HG02571 (cell line): ENCODE measurements around the gene RPS19.
"Not testable (repeated sequence)": the region's sequence is repeated elsewhere in the genome, so short reads cannot be mapped to it uniquely, and the experiment has no call there.

Experiments
- ATAC-seq: cut with Tn5 transposase; IDR thresholded peaks from one replicate; pipeline ENCODE4 v1.9.1; 2021; ENCODE audit warnings: mild to moderate bottlenecking, moderate library complexity; ENCODE audit not compliant: unreplicated experiment

The RPS19 gene

DNA sequence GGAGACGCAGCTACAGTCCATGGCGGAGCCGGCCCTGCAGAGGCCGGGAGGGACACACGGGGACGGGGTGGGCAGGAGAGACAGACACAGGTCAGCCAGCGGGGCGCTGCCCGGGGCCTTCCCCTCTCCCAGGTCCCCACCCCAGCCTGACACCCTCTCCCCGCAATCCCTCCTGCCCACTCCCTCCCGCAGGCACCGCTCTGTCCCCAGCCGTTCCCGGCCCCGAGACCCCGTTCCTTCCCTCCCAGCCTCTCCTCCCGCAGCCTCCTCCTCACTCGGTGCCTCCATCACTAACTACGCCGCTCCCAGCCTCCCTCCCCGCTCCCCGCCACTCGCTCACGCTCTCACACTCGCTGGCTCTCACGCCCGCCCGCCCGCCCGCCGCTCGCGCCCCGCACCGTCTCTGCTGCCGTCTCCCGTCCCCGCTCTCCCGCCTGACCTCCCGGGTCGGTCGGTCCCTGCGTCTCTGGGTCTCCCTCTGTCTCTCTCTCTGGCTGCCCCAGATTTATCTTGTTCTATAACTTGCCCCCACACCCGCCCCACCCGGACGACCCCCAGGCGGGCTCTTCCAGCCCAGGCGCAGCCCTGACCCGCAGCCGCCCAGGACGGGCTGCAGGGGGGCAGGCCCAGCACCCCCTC is 53.0 kb downstream of the RPS19 start:
- no peak for ATAC-seq

DNA sequence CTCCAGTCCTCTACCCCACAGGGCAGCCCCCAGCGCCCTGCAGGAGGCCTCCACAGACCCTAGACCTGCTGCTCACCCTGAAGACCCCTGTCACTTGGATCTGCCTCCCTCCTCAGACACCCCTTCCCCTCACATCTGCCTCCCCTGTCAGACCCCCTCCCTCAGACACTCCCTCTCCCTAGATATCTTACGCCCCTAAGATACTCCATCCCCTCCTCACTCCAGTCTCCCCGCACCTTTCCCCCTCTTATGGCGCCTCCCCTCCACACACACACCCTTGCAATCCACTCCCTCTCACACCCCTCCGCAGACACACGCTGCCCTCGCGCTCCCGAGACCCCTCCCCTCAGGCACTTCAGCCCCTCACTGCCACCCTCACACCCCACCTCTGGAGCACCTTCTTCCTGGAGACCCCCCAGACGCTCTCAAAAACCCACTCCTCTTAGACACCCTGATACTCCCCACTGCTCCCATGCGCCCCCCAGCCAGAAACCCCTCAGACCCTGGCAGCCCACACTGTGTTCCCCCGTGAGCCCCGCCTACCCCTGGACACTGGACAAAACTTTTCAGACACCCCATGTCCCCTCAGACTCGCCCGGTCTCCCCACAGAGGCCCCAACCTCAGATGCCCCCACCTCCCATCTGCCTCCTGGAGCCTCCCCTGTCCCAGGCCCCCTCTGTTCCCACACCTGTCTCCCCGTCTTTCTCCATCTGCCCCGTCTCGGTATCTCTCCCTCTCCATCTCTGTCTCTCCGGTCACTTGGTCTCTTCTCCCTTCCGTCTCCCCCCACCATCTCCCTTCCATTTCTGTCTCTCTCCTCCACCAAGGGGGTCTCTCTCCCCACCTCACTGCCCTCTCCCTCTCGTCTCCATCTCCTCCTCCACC is 53.7 kb downstream of the RPS19 start:
- ATAC-seq = no peak

DNA sequence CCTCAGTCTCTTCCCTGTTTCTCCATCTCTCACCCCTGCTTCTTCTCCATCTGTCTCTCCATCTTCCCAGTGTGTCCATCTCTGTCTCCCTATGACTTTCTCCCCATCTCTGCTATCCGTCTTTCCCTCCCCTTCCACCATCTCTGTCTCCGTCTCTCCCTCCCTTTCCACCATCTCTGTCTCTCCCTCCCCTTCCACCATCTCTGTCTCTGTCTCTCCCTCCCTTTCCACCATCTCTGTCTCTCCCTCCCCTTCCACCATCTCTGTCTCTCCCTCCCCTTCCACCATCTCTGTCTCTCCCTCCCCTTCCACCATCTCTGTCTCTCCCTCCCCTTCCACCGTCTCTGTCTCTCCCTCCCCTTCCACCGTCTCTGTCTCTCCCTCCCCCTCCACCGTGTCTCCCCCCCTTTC is 54.4 kb downstream of the RPS19 start:
- ATAC-seq = not testable (repeated sequence)

DNA sequence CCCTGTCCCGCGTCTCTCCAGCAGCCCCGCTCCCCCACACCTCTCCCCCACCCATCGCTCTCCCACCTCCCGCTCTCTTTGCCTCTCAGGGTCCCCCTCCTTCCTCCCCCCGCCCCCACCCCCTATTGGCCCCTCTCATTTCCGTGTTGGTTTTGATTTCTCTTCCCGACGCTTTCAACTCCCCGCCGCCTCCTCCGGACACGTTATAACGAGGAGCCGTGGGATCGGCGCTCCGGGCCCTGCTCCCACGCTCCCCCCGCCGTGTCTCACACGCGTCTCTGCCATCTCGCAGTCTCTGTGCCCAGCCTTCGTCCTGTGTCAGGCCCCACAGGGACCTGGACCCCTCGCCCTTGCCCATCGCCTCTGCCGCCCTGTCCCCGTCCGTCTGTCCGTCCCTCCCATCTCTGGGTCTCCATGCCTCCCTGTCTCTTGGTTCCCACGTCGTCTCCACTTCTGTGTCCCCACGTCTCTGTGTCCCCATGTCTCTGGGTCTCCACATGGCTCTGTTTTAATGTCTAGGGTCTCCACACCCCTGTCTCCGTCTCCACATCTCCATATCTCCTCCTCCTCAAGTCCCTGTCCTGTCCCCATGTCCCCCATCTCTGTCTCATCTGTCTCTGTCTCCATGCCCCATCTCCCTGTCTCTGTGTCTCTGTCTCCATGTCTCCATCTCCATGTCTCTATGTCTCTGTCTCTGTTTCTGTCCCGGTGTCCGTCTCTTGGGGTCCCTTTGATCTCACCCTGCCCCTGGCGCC is 55.1 kb downstream of the RPS19 start:
- ATAC-seq = no peak

DNA sequence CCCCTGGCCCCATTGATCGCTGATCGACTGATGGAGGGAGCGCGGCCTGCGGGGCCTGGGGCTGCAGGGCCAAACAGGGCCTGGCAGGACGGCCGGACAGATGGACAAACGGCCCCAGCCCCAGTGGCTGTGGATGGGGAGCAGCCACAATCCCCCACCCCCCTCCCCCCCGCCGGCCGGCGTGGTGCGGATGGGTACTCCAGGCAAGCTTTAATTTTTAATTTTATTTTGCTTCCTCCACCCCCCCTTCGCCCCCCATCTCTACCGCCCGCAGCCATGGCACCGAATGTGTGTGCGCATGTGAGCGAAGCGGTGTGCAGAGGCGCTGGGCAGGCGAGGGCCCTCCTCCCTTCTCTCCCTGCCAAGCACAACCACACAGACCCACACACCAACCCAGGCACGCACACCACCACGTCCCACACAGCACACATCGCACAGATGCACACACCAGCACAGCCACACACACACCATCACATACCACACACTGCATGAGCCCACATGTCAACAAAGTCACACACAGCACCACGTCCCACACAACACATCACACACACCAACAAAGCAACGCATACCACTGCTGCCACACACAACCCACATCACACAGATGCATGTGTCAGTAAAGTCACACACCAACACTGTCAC is 55.8 kb downstream of the RPS19 start:
- no peak for ATAC-seq

DNA sequence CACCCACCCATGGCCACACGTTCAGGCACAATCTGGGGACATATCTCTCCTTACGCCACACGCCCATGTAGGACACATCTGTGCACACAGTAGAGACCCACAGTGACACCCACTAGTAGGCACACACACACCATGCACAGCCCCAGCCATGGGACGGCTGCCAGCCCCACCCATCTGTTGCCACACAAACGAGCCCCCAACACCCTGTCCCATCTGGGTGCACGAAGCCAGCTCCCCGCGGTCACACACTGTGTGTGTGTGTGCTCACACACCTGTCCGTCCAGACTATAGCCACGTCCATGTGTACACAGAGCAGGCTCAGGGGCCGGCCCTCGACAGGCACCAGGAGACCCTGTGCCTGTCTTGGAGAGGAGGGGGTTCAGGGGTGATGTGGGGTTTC is 57.6 kb downstream of the RPS19 start:
- ATAC-seq = no peak

DNA sequence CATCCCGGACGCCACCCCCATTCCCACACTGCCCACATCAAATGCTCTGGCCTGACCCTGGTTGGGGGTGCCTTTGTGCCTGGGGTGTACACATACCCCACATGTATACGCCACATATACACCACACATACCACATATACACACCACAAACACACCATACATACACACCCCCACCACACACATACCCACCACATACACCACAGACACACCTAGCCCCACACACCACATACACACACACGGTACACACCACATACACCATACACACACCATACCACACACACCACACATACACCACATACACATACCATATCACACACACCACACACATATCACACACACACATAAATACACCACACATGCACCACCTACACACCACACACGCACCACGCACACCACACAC is 58.0 kb downstream of the RPS19 start:
- no peak for ATAC-seq

DNA sequence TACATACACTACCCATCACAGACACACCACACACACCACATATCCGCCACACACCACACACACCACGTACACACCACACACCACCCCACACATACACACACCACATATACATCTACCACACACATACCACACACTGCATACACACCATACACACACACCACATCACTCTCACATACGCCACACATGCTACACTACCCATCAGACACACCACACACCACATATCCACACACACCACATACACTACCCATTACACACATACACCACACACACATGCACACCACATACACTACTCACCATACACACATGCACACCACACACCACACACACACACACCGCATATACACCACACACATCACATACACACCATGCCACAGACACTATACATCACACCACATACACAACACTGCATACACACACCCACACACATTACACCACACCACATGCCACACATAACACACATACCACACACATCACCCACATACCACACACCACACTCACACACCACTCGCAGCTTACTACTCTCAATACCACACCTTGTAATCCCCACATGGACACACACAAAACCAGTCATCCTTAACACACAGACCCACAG is 58.7 kb downstream of the RPS19 start:
- no peak for ATAC-seq

DNA sequence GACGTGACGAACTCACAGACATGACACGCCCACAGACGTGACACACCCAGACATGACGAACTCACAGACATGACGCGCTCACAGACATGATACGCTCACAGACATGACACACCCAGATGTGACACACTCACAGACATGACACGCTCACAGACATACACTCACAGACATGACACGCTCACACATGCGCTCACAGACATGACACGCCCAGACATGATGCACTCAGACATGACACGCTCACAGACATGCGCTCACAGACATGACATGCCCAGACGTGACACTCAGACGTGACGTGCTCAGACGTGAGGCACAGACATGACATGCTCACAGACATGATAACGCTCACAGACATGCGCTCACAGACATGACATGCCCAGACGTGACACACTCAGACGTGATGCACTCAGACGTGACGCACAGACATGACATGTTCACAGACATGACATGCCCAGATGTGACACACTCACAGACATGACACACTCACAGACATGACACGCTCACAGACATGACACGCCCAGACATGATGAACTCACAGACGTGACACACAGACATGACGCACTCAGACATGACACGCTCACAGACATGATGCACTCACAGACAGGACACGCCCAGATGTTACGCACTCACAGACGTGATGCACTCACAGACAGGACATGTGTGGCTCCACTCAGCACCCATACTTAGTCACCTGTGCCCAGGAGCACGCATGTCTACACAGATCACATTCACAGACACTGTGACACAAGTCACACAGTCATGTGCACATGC is 60.1 kb downstream of the RPS19 start:
- ATAC-seq = no peak

DNA sequence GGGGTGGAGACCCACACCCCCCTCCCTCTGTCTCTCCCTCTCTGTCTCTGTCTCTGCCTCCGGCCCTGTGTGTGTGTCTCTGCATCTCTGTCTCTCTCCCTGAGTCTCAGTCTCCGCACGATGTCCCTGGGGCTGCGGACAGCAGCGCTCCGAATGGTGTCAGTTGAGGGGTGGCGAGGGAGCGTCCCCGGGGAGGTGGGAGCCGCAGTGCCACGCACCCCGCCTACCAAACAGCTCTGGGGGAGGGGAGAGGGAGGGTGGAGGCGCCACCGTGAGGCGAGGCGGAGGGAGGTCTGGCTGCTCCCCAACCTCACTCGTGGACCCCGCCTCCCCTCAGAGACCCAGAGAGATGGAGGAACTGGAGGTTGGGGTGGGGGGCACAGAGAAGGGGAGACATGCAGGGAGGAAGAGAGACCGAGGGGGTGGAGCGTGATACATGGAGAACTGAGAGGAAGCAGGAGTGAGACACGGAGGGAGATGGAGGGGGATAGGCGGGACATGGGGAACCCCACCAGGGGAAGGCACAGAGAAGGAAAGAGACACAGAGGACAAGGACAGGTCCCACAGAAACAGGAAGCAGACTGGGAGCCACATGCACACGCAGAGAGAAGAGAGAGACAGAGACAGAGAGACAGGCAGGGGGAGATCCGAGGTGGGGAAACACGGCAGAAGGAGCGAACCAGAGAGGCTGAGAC is 61.0 kb downstream of the RPS19 start:
- no peak for ATAC-seq

DNA sequence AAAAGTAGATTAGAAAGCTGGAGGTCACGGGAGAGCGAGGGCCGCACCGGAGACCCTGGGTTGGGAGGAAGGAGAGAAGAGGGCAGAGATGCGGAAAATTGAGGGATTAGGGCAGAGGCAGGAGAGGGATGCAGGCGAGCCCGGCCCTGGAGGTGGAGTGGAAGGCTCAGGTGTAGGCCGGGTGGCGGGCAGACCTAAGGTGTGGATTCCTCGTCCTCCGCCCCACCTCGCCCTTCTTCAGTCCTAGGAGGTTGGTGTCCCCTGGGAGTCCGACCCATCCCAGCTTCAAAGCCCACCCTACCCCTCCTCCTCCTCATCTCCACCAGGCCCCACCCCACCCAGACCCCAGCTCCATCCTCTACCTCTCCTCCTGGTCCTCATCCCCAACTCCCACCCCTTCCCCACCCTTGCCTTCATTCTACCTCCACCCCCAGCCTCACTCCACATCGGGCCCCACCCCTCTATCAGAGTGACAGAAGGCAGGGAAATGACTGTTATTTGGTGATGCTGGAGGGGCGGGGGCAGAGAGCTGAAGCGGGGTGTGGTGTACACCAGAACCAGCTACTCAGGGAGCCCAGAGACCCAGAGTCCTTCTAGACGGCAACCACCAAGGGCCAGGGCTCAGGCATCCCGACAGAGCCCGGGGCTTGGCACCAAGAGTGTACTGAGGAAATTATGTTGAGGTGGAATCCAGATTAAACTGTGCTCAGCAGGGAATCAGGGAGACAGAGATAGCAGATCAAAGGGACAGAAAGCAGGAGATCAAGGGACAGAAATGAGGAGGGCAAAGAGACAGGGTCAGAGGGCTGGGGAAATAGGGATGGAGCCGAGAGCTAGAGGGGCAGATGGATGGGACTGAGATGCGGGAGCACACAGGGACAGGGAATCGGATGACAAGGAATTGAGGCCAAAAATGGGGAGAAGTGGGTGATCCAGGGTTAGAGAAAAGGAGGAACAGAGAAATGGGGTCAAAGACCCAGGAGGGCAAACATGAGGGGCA is 61.8 kb downstream of the RPS19 start:
- no peak for ATAC-seq
